HepG2 (cell line): ENCODE data around the gene DSC3. TPM values are rescaled to one million over a fixed set of nuclear protein-coding genes. Genes with fewer than 3 reads are reported as not detected.

Experiments used
- ATAC-seq: fragments of 200-7000 bp; cut with Tn5 transposase; 3 replicates; pipeline ENCODE4 v1.9.1; 2020; ENCODE audit warnings: mild to moderate bottlenecking, moderate library complexity
- BruUV-seq: library from RNA; stranded (reverse); fragments of 400-500 nt; replicated peaks from 2 replicates; lab custom pipeline; 2021; lab: Mats Ljungman, UMichigan
- CTCF ChIA-PET: fragments of 300-600 bp; formaldehyde crosslinking; extraction: SDS; loops from one replicate; lab custom pipeline; 2021; ENCODE audit warnings: low total read pairs, inconsistent platforms, low intra/inter-chr PET ratio; lab: Yijun Ruan, JAX
- POLR2A ChIA-PET: fragments of 350-600 bp; sonication (Branson Sonifier 250); formaldehyde crosslinking; loops from one replicate; lab custom pipeline; 2020; ENCODE audit warnings: antibody characterized with exemption, inconsistent platforms; lab: Yijun Ruan, JAX
- DNase-seq: peaks from one replicate; pipeline ENCODE4 v3.0.0-alpha.2; 2015; ENCODE audit warnings: low spot score
- FAIRE-seq: peaks from 3 replicates; lab custom pipeline; 2011; peaks lifted over from hg19 to GRCh38; lab: Jason Lieb, UNC
- H2AFZ ChIP-seq: one replicate; pipeline ENCODE4 v1.6.1; 2011; ENCODE audit warnings: low read length, inconsistent platforms
- H3K27ac ChIP-seq: fragments of 300-600 bp; 3 replicates; pipeline ENCODE4 v1.8.0; 2011; ENCODE audit warnings: mixed run types, mild to moderate bottlenecking, mixed read lengths, low read length, inconsistent platforms; ENCODE audit not compliant: insufficient read depth; ENCODE audit errors: extremely low read length
- H3K27me3 ChIP-seq, 2 experiments: fragments of 200-600 bp in 1 of 2; 2 replicates in 1 of 2; 3 replicates in 1 of 2; pipeline versions ENCODE4 v1.6.0 to v1.8.0; 2011; ENCODE audit warnings: low read length in 2 of 2, mild to moderate bottlenecking in 2 of 2, moderate library complexity in 2 of 2, inconsistent platforms in 1 of 2; ENCODE audit not compliant: insufficient read depth in 2 of 2, control insufficient read depth in 1 of 2
- H3K36me3 ChIP-seq, 2 experiments: fragments of 200-600 bp in 1 of 2; replicated peaks in 1 of 2; 2 replicates in 1 of 2; 3 replicates in 1 of 2; pipeline versions ENCODE4 v1.5.1 to v1.8.0; 2011; ENCODE audit warnings: low read length in 2 of 2, inconsistent platforms in 1 of 2; ENCODE audit not compliant: insufficient read depth in 2 of 2, control insufficient read depth in 1 of 2
- H3K4me1 ChIP-seq: 2 replicates; pipeline ENCODE4 v1.5.1; 2012; ENCODE audit warnings: low read length, inconsistent platforms; ENCODE audit not compliant: insufficient read depth
- H3K4me2 ChIP-seq: 2 replicates; pipeline ENCODE4 v1.6.0; 2011; ENCODE audit warnings: low read depth, low read length, inconsistent platforms
- H3K4me3 ChIP-seq, 3 experiments: fragments of 200-600 bp in 1 of 3; sonication (generic), shearing (Covaris generic) in 1 of 3; replicated peaks in 1 of 3; 2 replicates each; pipeline ENCODE4 v1.5.1; 2011 to 2016; ENCODE audit warnings: low read length in 3 of 3, inconsistent platforms in 2 of 3, low read depth in 2 of 3, mild to moderate bottlenecking in 2 of 3, control low read depth in 1 of 3, mixed read lengths in 1 of 3; ENCODE audit not compliant: insufficient read depth in 1 of 3
- H3K79me2 ChIP-seq: one replicate; pipeline ENCODE4 v1.6.1; 2011; ENCODE audit warnings: low read length, inconsistent platforms; ENCODE audit not compliant: insufficient read depth
- H3K9ac ChIP-seq: 2 replicates; pipeline ENCODE4 v1.6.0; 2011; ENCODE audit warnings: mild to moderate bottlenecking, low read depth, low read length, inconsistent platforms; ENCODE audit not compliant: insufficient read depth
- H3K9me3 ChIP-seq: 2 replicates; pipeline ENCODE4 v1.5.1; 2012; ENCODE audit warnings: mild to moderate bottlenecking, low read length
- H4K20me1 ChIP-seq: 2 replicates; pipeline ENCODE4 v1.6.0; 2011; ENCODE audit warnings: inconsistent platforms, mild to moderate bottlenecking, low read length, moderate library complexity; ENCODE audit not compliant: insufficient read depth
- ATM ChIP-seq: fragments of 450-650 bp; IDR thresholded peaks from 2 replicates; pipeline ENCODE4 v1.7.1; 2017; ENCODE audit warnings: mild to moderate bottlenecking, borderline replicate concordance
- CTCF ChIP-seq: sonication (generic); formaldehyde crosslinking; IDR thresholded peaks from 2 replicates; pipeline ENCODE4 v1.5.0; 2020; ENCODE audit warnings: mild to moderate bottlenecking, missing genetic modification reagents, moderate library complexity
- DBP ChIP-seq: sonication (generic); formaldehyde crosslinking; IDR thresholded peaks from 2 replicates; pipeline ENCODE4 v1.4.0; 2020; ENCODE audit warnings: missing genetic modification reagents; ENCODE audit errors: not compliant biosample characterization
- HNRNPUL1 ChIP-seq: fragments of 200-400 bp; formaldehyde crosslinking; IDR thresholded peaks from 2 replicates; pipeline ENCODE4 v1.6.1; 2017; ENCODE audit warnings: low read depth, mild to moderate bottlenecking, low read length, moderate library complexity
- KDM2A ChIP-seq: sonication (generic); formaldehyde crosslinking; IDR thresholded peaks from 2 replicates; pipeline ENCODE4 v1.4.0; 2020; ENCODE audit warnings: low read depth, missing genetic modification reagents, borderline replicate concordance
- KMT2B ChIP-seq: IDR thresholded peaks from 2 replicates; pipeline ENCODE4 v1.6.1; 2016; ENCODE audit warnings: missing genetic modification reagents, missing compliant biosample characterization
- MAFK ChIP-seq, 2 experiments: IDR thresholded peaks in 1 of 2; conservative IDR thresholded peaks in 1 of 2; 2 replicates each; pipeline ENCODE4 v1.6.1; 2011; ENCODE audit warnings: improper control_type of control experiment in 2 of 2, low read length in 2 of 2
- MIER3 ChIP-seq: IDR thresholded peaks from 2 replicates; pipeline ENCODE4 v1.6.1; 2016; ENCODE audit warnings: missing compliant biosample characterization, borderline replicate concordance
- PCBP1 ChIP-seq: fragments of 200-400 bp; formaldehyde crosslinking; IDR thresholded peaks from 2 replicates; pipeline ENCODE4 v1.6.1; 2017; ENCODE audit warnings: mild to moderate bottlenecking, low read depth, low read length, borderline replicate concordance
- SMAD3 ChIP-seq: sonication (generic); formaldehyde crosslinking; IDR thresholded peaks from 2 replicates; pipeline ENCODE4 v1.4.0; 2020; ENCODE audit warnings: missing genetic modification reagents
- STAG1 ChIP-seq: sonication (generic); formaldehyde crosslinking; IDR thresholded peaks from 2 replicates; pipeline ENCODE4 v1.4.0; 2020; ENCODE audit warnings: missing genetic modification reagents
- ZBTB7A ChIP-seq: sonication (generic); formaldehyde crosslinking; IDR thresholded peaks from 2 replicates; pipeline ENCODE4 v1.8.0; 2022; ENCODE audit warnings: mild to moderate bottlenecking, missing genetic modification reagents
- ZNF335 ChIP-seq: sonication (generic); formaldehyde crosslinking; IDR thresholded peaks from 2 replicates; pipeline ENCODE4 v1.4.0; 2020; ENCODE audit warnings: missing genetic modification reagents
- ZNF431 ChIP-seq: sonication (generic); formaldehyde crosslinking; IDR thresholded peaks from 2 replicates; pipeline ENCODE4 v1.9.0; 2022; ENCODE audit warnings: missing genetic modification reagents, low read depth, mild to moderate bottlenecking, borderline replicate concordance
- ZNF614 ChIP-seq: IDR thresholded peaks from 2 replicates; pipeline ENCODE4 v1.6.1; 2018; ENCODE audit warnings: missing biosample characterization, missing genetic modification reagents, inconsistent platforms, borderline replicate concordance
- WGBS: methylation state at CpG from one replicate; pipeline ENCODE4 v1.1.6; 2017; ENCODE audit warnings: low lambda C conversion rate; 5-methylcytosine and 5-hydroxymethylcytosine counted together
- in situ Hi-C: cut with HindIII; loops from 2 replicates; pipeline ENCODE4 v1.10.0; 2017; ENCODE audit warnings: low pct_unique_long_range_greater_than_20kb; ENCODE audit not compliant: extremely low pct_ligation_motif_present
- intact Hi-C: fragments of 100-400 bp; cut with micrococcal nuclease; formaldehyde crosslinking; loops from one replicate; pipeline ENCODE4 v1.10.0; 2022; ENCODE audit not compliant: unreplicated experiment
- polyA plus RNA-seq, 8 experiments: library from polyadenylated mRNA; depleted of rRNA in 3 of 8; stranded (reverse) in 7 of 8; unstranded in 1 of 8; fragments of >200 nt; fragmentation: Illumina TruSeq in 4 of 8; extraction: Trizol in 4 of 8; gene quantifications; 2 replicates each; pipeline versions ENCODE4 v1.2.1 to v1.2.3, GENCODE V29; 2011 to 2016; ENCODE audit warnings: low read depth in 4 of 8, missing spikeins in 1 of 8, mixed read lengths in 1 of 8; ENCODE audit not compliant: insufficient read depth in 1 of 8
- total RNA-seq, 5 experiments: library from RNA; depleted of rRNA; stranded (reverse); fragments of >200 nt; fragmentation: Illumina TruSeq; extraction: Trizol; gene quantifications; 2 replicates each; pipeline ENCODE4 v1.2.3, GENCODE V29; 2016; ENCODE audit warnings: low read depth in 1 of 5

The DSC3 gene
- total and polyA plus RNA-seq, 2 of the 13 experiments (the other 11 are each of a cell fraction or from before 2014, with no cell fraction given), result 0.05 to 0.38 TPM

- no peaks in the 10 kb centered on the region for H3K27me3 ChIP-seq
- H3K4me2 ChIP-seq, result peak overlapping the region; percentile 4; the same call in 1 of the 2 replicates
- H3K79me2 ChIP-seq, result no peaks in the 10 kb centered on the region
- no peak for TF ChIP-seq MAFK (conservative IDR thresholded peaks at IDR 0.05 in 1 of 2, IDR thresholded peaks at IDR 0.05 in 1 of 2; ENCODE audit: low read length in 2 of 2)
- TF ChIP-seq STAG1 (CRISPR knock-in tag), result peak; percentile 53
- 0 out of 2 replicates have a peak, but pooled peaks have one; percentile 12 for TF ChIP-seq CTCF
- no peak for TF ChIP-seq HNRNPUL1
- TF ChIP-seq ZNF335, result no peak
- no peak overlapping the region for H3K9ac ChIP-seq
- H3K9me3 ChIP-seq, result no peaks in the 10 kb centered on the region
- DNase-seq (no peak), ATAC-seq (no peak), FAIRE-seq (no peak)
- H3K27ac ChIP-seq, result no peak overlapping the region
- in situ Hi-C loops, result no loop called here
- ChIA-PET POLR2A (no interaction called here), CTCF (no interaction called here)
- intact Hi-C loops, result loop anchor here (10.0 kb wide), 1 partner anchor 426 kb away; no protein-coding TSS in a partner anchor
- H3K36me3 ChIP-seq, result no peaks in the 10 kb centered on the region
- H3K4me3 ChIP-seq, result no peak overlapping the region
- H2AFZ ChIP-seq, result no peak overlapping the region
- H3K4me1 ChIP-seq, result no peaks in the 10 kb centered on the region
- H4K20me1 ChIP-seq, result no peaks in the 10 kb centered on the region
- BruUV-seq, result no TSS peak
- 26% methylated on average over 2 of the region's 2 CpGs for WGBS
Observed at GRCh38 chr18:30999186-30999585, 43.4 kb downstream of the DSC3 start.

DNA sequence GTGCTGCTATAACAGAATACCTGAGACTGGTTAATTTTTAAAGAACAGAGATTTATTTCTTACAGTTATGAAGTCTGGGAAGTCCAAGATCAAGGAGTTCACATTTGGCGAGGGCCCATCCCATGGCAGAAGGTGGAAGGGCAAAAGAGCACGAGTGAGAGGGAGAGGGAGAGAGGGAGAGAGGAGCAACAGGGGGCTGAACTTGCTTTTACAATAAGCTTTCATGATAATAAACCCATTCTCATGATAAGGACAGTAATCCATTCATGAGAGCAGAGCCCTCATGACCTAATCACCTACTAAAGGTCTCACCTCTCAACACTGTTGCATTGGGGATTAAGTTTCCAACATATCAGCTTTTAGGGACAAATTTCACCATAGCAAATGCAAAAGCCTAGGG, 45.3 kb downstream of the DSC3 start:
- intact Hi-C loops (loop anchor here (10.0 kb wide), 1 partner anchor 428 kb away; no protein-coding TSS in a partner anchor), in situ Hi-C loops (no loop called here)
- no peak overlapping the region for H3K4me3 ChIP-seq
- H3K27ac ChIP-seq, result no peak overlapping the region
- H3K36me3 ChIP-seq, result no peaks in the 10 kb centered on the region
- ATAC-seq (no peak), FAIRE-seq (no peak), DNase-seq (no peak)
- no peak overlapping the region for H3K9ac ChIP-seq
- no peaks in the 10 kb centered on the region for H3K27me3 ChIP-seq
- H2AFZ ChIP-seq, result no peak overlapping the region
- BruUV-seq, result no TSS peak
- CTCF ChIA-PET, result no interaction called here
- no peak overlapping the region for H3K4me2 ChIP-seq
- no peaks in the 10 kb centered on the region for H3K9me3 ChIP-seq
- POLR2A ChIA-PET, result no interaction called here
- no peaks in the 10 kb centered on the region for H3K79me2 ChIP-seq
- no peaks in the 10 kb centered on the region for H4K20me1 ChIP-seq
- no peaks in the 10 kb centered on the region for H3K4me1 ChIP-seq
- 26% methylated on average over 2 of the region's 2 CpGs for WGBS
- TF ChIP-seq PCBP1 (no peak), KMT2B (CRISPR knock-in tag) (no peak), SMAD3 (CRISPR knock-in tag) (no peak), ATM (no peak), KDM2A (no peak), DBP (CRISPR knock-in tag) (no peak), ZBTB7A (CRISPR knock-in tag) (no peak), MIER3 (CRISPR knock-in tag) (no peak), ZNF614 (CRISPR knock-in tag) (no peak), ZNF431 (no peak)
